Measurements from ENCODE around the gene TBC1D13.

Gene TBC1D13

GRCh38 chr9:128823362-128823902, 36.4 kb downstream of the TBC1D13 start:
- TF ChIP-seq Cebpa-rat (IDR thresholded peaks at IDR 0.05), result no peak
- no peaks in the 10 kb centered on the region for H3K9me3 ChIP-seq (replicated peaks in 1 of 11)
- H3K4me3 ChIP-seq, result no peak overlapping the region
- no peaks in the 10 kb centered on the region for H3K27me3 ChIP-seq
- H3K36me3 ChIP-seq, result peaks cover 65 to 88% (median 77%) of the 10 kb centered on the region in 11 experiments
- H4K20me1 ChIP-seq, result peaks cover 0 to 92% (median 73%) of the 10 kb centered on the region in 11 experiments; a peak in 19 of 22 replicates
- no peak overlapping the region for H3K27ac ChIP-seq
- H3K9ac ChIP-seq, result no peak overlapping the region; a peak in 2 of 22 replicates
- H3K4me2 ChIP-seq, result no peak overlapping the region
- H3K4me1 ChIP-seq, result peaks cover 20 to 30% (median 26%) of the 10 kb centered on the region in 10 experiments

GRCh38 chr9:128823903-128824406, 36.9 kb downstream of the TBC1D13 start:
- H3K4me1 ChIP-seq, result peaks cover 24 to 35% (median 31%) of the 10 kb centered on the region in 10 experiments
- no peak overlapping the region for H3K4me2 ChIP-seq
- no peaks in the 10 kb centered on the region for H3K9me3 ChIP-seq (replicated peaks in 1 of 11)
- no peak for TF ChIP-seq Cebpa-rat (IDR thresholded peaks at IDR 0.05)
- H3K9ac ChIP-seq, result no peak overlapping the region; a peak in 1 of 22 replicates
- H3K36me3 ChIP-seq, result peaks cover 65 to 90% (median 78%) of the 10 kb centered on the region in 11 experiments
- H4K20me1 ChIP-seq, result peaks cover 0 to 97% (median 76%) of the 10 kb centered on the region in 11 experiments; a peak in 19 of 22 replicates
- no peaks in the 10 kb centered on the region for H3K27me3 ChIP-seq
- no peak overlapping the region for H3K4me3 ChIP-seq
- H3K27ac ChIP-seq, result no peak overlapping the region

- Histone ChIP-seq H3K4me1 (peaks cover 17 to 28% (median 24%) of the 10 kb centered on the region in 10 experiments), H4K20me1 (peaks cover 0 to 90% (median 68%) of the 10 kb centered on the region in 11 experiments; a peak in 19 of 22 replicates), H3K36me3 (peaks cover 65 to 87% (median 78%) of the 10 kb centered on the region in 11 experiments)
These were observed 37.9 kb downstream of the TBC1D13 start for GRCh38 chr9:128824911-128825310.

GRCh38 chr9:128825923-128826700, 39.1 kb downstream of the TBC1D13 start:
- Histone ChIP-seq H3K27ac (no peak overlapping the region), H4K20me1 (peaks cover 0 to 78% (median 56%) of the 10 kb centered on the region in 11 experiments; a peak in 19 of 22 replicates), H3K9me3 (replicated peaks in 1 of 11) (no peaks in the 10 kb centered on the region), H3K4me1 (peaks cover 17 to 26% (median 20%) of the 10 kb centered on the region in 10 experiments), H3K36me3 (peaks cover 59 to 75% (median 74%) of the 10 kb centered on the region in 11 experiments), H3K27me3 (no peaks in the 10 kb centered on the region), H3K9ac (no peak overlapping the region), H3K4me2 (no peak overlapping the region), H3K4me3 (no peak overlapping the region)
- no peak for TF ChIP-seq Cebpa-rat (IDR thresholded peaks at IDR 0.05)

More at GRCh38 chr9:128824911-128825310, 37.9 kb downstream of the TBC1D13 start:
- Histone ChIP-seq H3K27me3 (no peaks in the 10 kb centered on the region), H3K4me3 (no peak overlapping the region), H3K9me3 (replicated peaks in 1 of 11) (no peaks in the 10 kb centered on the region), H3K9ac (no peak overlapping the region), H3K27ac (no peak overlapping the region), H3K4me2 (no peak overlapping the region)
- no peak for TF ChIP-seq Cebpa-rat (IDR thresholded peaks at IDR 0.05)

GRCh38 chr9:128828267-128828666, 41.2 kb downstream of the TBC1D13 start:
- Histone ChIP-seq H3K9me3 (replicated peaks in 1 of 11) (no peaks in the 10 kb centered on the region), H3K27ac (peak overlapping the region in 1 of 11 experiments; percentile 88; a peak in 3 of 22 replicates), H4K20me1 (peaks cover 0 to 56% (median 35%) of the 10 kb centered on the region in 11 experiments; a peak in 14 of 22 replicates), H3K36me3 (peaks cover 38 to 65% (median 55%) of the 10 kb centered on the region in 11 experiments), H3K4me1 (peaks cover 17 to 26% (median 19%) of the 10 kb centered on the region in 10 experiments), H3K27me3 (no peaks in the 10 kb centered on the region), H3K9ac (peak overlapping the region in 10 of 11 experiments; percentile 79 to 96 (median 89); a peak in 16 of 22 replicates), H3K4me3 (peak overlapping the region in 9 of 10 experiments; percentile 74 to 98 (median 90); a peak in 19 of 20 replicates), H3K4me2 (peak overlapping the region; percentile 82 to 99 (median 95))
- no peak for TF ChIP-seq Cebpa-rat (IDR thresholded peaks at IDR 0.05)

- no peak for TF ChIP-seq Cebpa-rat (IDR thresholded peaks at IDR 0.05)
- Histone ChIP-seq H3K4me2 (peak overlapping the region; percentile 82 to 99 (median 95)), H3K4me3 (peak overlapping the region; percentile 74 to 98 (median 92)), H3K9me3 (replicated peaks in 1 of 11) (no peaks in the 10 kb centered on the region), H4K20me1 (peaks cover 0 to 50% (median 29%) of the 10 kb centered on the region in 11 experiments; a peak in 13 of 22 replicates), H3K9ac (peak overlapping the region; percentile 79 to 96 (median 89)), H3K36me3 (peaks cover 34 to 65% (median 55%) of the 10 kb centered on the region in 11 experiments), H3K27me3 (no peaks in the 10 kb centered on the region), H3K4me1 (peaks cover 17 to 26% (median 19%) of the 10 kb centered on the region in 10 experiments), H3K27ac (peak overlapping the region; percentile 53 to 91 (median 83); a peak in 21 of 22 replicates)
These were observed 41.8 kb downstream of the TBC1D13 start for GRCh38 chr9:128828719-128829452.

- H3K9me3 ChIP-seq (replicated peaks in 1 of 11), result no peaks in the 10 kb centered on the region
- no peak for TF ChIP-seq Cebpa-rat (IDR thresholded peaks at IDR 0.05)
- H3K27ac ChIP-seq, result peak within 1 kb of the TSS; percentile 53 to 91 (median 83); a peak in 21 of 22 replicates
- H3K36me3 ChIP-seq, result peaks cover 29 to 61% (median 48%) of the 10 kb centered on the region in 11 experiments
- H3K4me1 ChIP-seq, result peaks cover 17 to 26% (median 19%) of the 10 kb centered on the region in 10 experiments
- H3K4me2 ChIP-seq, result peak within 1 kb of the TSS; percentile 82 to 99 (median 95)
- H3K9ac ChIP-seq, result peak within 1 kb of the TSS; percentile 79 to 96 (median 89)
- no peaks in the 10 kb centered on the region for H3K27me3 ChIP-seq
- H3K4me3 ChIP-seq, result peak within 1 kb of the TSS; percentile 74 to 98 (median 92)
- H4K20me1 ChIP-seq, result peaks cover 0 to 43% (median 24%) of the 10 kb centered on the region in 11 experiments; a peak in 13 of 22 replicates
These were observed 42.6 kb downstream of the TBC1D13 start, which contains the start of gene SPOUT1 for GRCh38 chr9:128829477-128830251. Gene SPOUT1, minus strand, starts transcription at chr9:128829794. Its CDS starts 14 bp downstream, at chr9:128829780.

Measured in BLaER1 treated with 17β-estradiol and CSF1 and Interleukin-3, amounts not matched to agents 10 nM and 100 nM (cell line).